Osteocyte (in vitro differentiated cells): Measurements from ENCODE around the gene ARHGAP35. TPM values are rescaled to one million over a fixed set of nuclear protein-coding genes. Genes with fewer than 3 reads are reported as not detected.
"Not testable (repeated sequence)": the region's sequence is repeated elsewhere in the genome, so short reads cannot be mapped to it uniquely, and the experiment has no call there.

ENCODE experiments used
- DNase-seq: peaks from one replicate; pipeline ENCODE4 v3.0.0; 2021; ENCODE audit warnings: mixed read lengths; ENCODE audit not compliant: unreplicated experiment; ENCODE audit errors: extremely low spot score
- H3K27ac Mint-ChIP-seq: one replicate; pipeline ENCODE4 v1.8.0; 2021; ENCODE audit warnings: mild to moderate bottlenecking, mixed read lengths; ENCODE audit not compliant: unreplicated experiment
- H3K27me3 Mint-ChIP-seq: one replicate; pipeline ENCODE4 v1.8.0; 2021; ENCODE audit warnings: mixed read lengths; ENCODE audit not compliant: unreplicated experiment
- H3K36me3 Mint-ChIP-seq: one replicate; pipeline ENCODE4 v1.8.0; 2021; ENCODE audit warnings: mixed read lengths; ENCODE audit not compliant: unreplicated experiment
- H3K4me1 Mint-ChIP-seq: one replicate; pipeline ENCODE4 v1.8.0; 2021; ENCODE audit warnings: mixed read lengths; ENCODE audit not compliant: unreplicated experiment
- H3K4me3 Mint-ChIP-seq: one replicate; pipeline ENCODE4 v1.8.0; 2021; ENCODE audit warnings: mild to moderate bottlenecking, moderate library complexity, mixed read lengths; ENCODE audit not compliant: unreplicated experiment
- H3K9me3 Mint-ChIP-seq: one replicate; pipeline ENCODE4 v1.8.0; 2021; ENCODE audit warnings: mixed read lengths; ENCODE audit not compliant: unreplicated experiment
- CTCF ChIP-seq: fragments of 200-600 bp; sonication (generic); IDR thresholded peaks from 2 replicates; pipeline ENCODE4 v1.5.0; 2021; ENCODE audit warnings: antibody characterized with exemption, mild to moderate bottlenecking, moderate library complexity
- total RNA-seq: library from RNA; stranded (reverse); gene quantifications from 2 replicates; pipeline ENCODE4 v1.2.1, GENCODE V29; 2021

ARHGAP35 gene
- total RNA-seq, 1 donor from 2014 or later = 107 TPM

GRCh38 chr19:46850228-46851203, 10.3 kb upstream of the ARHGAP35 start, which contains the start of gene AP2S1:
TSS of gene AP2S1 (minus strand) at chr19:46850846. CDS start at chr19:46850766, 80 bp downstream.
- DNase-seq = peak; percentile 98
- TF ChIP-seq CTCF = no peak

DNA sequence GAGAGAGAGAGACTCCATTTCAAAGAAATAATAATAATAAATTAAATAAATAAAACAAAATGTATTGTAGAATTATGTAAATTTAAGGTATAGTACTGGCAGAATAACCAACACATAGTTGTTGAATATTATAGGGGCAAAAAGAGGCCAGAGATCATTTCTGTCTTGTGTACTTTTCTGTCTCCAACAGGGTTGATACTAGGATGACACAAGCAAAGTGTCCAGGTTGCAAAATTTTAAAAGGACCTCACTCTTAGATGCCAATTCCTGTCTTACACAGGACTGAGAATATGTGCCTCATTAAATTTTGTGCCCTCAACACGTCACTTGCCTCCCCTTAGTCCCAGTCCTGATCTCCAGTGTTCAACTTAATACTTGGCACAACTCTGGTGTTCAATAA, 8.0 kb upstream of the ARHGAP35 start:
- H3K36me3 Mint-ChIP-seq = no peaks in the 10 kb centered on the region
- no peaks in the 10 kb centered on the region for H3K27me3 Mint-ChIP-seq
- no peak overlapping the region for H3K27ac Mint-ChIP-seq
- no peak overlapping the region for H3K4me3 Mint-ChIP-seq
- TF ChIP-seq CTCF = no peak
- no peak for DNase-seq
- peaks cover 25% of the 10 kb centered on the region for H3K4me1 Mint-ChIP-seq
- H3K9me3 Mint-ChIP-seq = no peaks in the 10 kb centered on the region

More at GRCh38 chr19:46850228-46851203, 10.3 kb upstream of the ARHGAP35 start, which contains the start of gene AP2S1:
- Mint-ChIP-seq H3K4me1 (peaks cover 21% of the 10 kb centered on the region), H3K36me3 (peaks cover 9% of the 10 kb centered on the region), H3K27me3 (no peaks in the 10 kb centered on the region), H3K27ac (peak within 1 kb of the TSS; percentile 99), H3K9me3 (no peaks in the 10 kb centered on the region), H3K4me3 (peak within 1 kb of the TSS; percentile 98)

- not testable (repeated sequence) for DNase-seq, H3K9me3 Mint-ChIP-seq, H3K27ac Mint-ChIP-seq, H3K36me3 Mint-ChIP-seq, H3K4me3 Mint-ChIP-seq, H3K27me3 Mint-ChIP-seq
- peaks cover 19% of the 10 kb centered on the region for H3K4me1 Mint-ChIP-seq
These were observed 6.1 kb upstream of the ARHGAP35 start for GRCh38 chr19:46854698-46855097.

- Mint-ChIP-seq H3K27me3 (no peaks in the 10 kb centered on the region), H3K27ac (peak overlapping the region; percentile 79), H3K4me3 (peak overlapping the region; percentile 67), H3K36me3 (no peaks in the 10 kb centered on the region), H3K9me3 (no peaks in the 10 kb centered on the region), H3K4me1 (peaks cover 18% of the 10 kb centered on the region)
- DNase-seq = peak; percentile 96
- peak; percentile 92 for TF ChIP-seq CTCF
These were observed 4.5 kb upstream of the ARHGAP35 start for GRCh38 chr19:46856062-46857022.

- no peaks in the 10 kb centered on the region for H3K9me3 Mint-ChIP-seq
- no peaks in the 10 kb centered on the region for H3K36me3 Mint-ChIP-seq
- no peak for TF ChIP-seq CTCF
- peak overlapping the region; percentile 85 for H3K27ac Mint-ChIP-seq
- no peak for DNase-seq
- peak overlapping the region; percentile 84 for H3K4me3 Mint-ChIP-seq
- H3K4me1 Mint-ChIP-seq = peaks cover 18% of the 10 kb centered on the region
- no peaks in the 10 kb centered on the region for H3K27me3 Mint-ChIP-seq
These were observed 1.1 kb upstream of the ARHGAP35 start for GRCh38 chr19:46859637-46860124.
